ENCODE data around the gene RAD18.

GRCh38 chr3:8834974-8835373 lies 128.3 kb downstream of the RAD18 start:
- TF ChIP-seq EZH2phosphoT487 (IDR thresholded peaks at IDR 0.05; ENCODE audit: low read depth, severe bottlenecking, unreplicated experiment) (no peak), CTCF (IDR thresholded peaks at IDR 0.05; ENCODE audit: poor library complexity) (no peak)

Measured in hepatocyte (in vitro differentiated cells).